AG09309 (cell line): ENCODE results near the gene LIMK2.
"Not testable (repeated sequence)": the region's sequence is repeated elsewhere in the genome, so short reads cannot be mapped to it uniquely, and the experiment has no call there.

ENCODE experiments used
- DNase-seq: peaks from one replicate; pipeline ENCODE4 v3.0.0-alpha.2; 2010; ENCODE audit warnings: low read depth
- H3K4me3 ChIP-seq: 2 replicates; pipeline ENCODE4 v1.5.1; 2011; ENCODE audit warnings: mild to moderate bottlenecking, low read depth, low read length, moderate library complexity; ENCODE audit not compliant: control insufficient read depth
- TF ChIP-seq, protein P1 (sequence below): IDR thresholded peaks from 2 replicates; pipeline ENCODE4 v1.5.1; 2011; ENCODE audit warnings: mild to moderate bottlenecking, low read depth, low read length, inconsistent platforms; ENCODE audit not compliant: insufficient read depth, control insufficient read depth; ENCODE audit errors: missing control alignments

The LIMK2 gene

GRCh38 chr22:31211862-31212730 is at the start of gene LIMK2:
Gene LIMK2, plus strand, starts transcription at chr22:31212298. Its CDS starts 111 bp downstream, at chr22:31212409.
- H3K4me3 ChIP-seq: peak within 1 kb of the TSS; percentile 81
- DNase-seq: no peak
- TF ChIP-seq, protein P1, sequence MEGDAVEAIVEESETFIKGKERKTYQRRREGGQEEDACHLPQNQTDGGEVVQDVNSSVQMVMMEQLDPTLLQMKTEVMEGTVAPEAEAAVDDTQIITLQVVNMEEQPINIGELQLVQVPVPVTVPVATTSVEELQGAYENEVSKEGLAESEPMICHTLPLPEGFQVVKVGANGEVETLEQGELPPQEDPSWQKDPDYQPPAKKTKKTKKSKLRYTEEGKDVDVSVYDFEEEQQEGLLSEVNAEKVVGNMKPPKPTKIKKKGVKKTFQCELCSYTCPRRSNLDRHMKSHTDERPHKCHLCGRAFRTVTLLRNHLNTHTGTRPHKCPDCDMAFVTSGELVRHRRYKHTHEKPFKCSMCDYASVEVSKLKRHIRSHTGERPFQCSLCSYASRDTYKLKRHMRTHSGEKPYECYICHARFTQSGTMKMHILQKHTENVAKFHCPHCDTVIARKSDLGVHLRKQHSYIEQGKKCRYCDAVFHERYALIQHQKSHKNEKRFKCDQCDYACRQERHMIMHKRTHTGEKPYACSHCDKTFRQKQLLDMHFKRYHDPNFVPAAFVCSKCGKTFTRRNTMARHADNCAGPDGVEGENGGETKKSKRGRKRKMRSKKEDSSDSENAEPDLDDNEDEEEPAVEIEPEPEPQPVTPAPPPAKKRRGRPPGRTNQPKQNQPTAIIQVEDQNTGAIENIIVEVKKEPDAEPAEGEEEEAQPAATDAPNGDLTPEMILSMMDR: peak; percentile 78

DNA sequence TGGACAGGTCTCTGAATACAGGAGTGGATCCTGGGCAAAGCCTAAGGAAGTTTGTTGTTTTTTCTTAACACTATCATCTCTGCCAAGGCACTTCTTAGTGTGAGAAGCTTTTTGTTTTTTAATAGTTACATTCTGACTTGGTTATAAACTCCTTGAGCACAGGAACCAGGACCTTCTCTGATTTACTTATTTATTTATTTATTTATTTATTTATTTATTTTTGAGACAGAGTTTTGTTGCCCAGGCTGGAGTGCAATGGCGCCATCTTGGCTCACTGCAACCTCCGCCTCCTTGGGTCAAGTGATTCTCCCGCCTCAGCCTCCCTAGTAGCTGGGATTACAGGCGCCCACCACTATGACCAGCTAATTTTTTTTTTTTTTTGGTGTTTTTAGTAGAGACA is 41.1 kb upstream of the LIMK2 start:
- DNase-seq: no peak
- H3K4me3 ChIP-seq: no peak overlapping the region
- TF ChIP-seq, protein P1: no peak

DNA sequence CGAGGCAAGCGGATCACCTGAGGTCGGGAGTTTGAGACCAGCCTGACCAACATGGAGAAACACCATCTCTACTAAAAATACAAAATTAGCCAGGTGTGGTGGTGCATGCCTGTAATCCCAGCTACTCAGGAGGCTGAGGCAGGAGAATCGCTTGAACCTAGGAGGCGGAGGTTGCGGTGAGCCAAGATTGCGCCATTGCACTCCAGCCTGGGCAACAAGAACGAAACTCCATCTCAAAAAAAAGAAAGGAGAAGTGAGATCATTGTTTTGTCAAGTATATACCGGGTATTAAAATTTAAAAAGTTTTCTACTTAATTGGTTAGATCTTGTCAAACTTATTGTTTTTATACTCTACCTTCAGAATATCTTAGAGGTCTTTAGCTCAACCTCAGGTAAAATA is 40.4 kb upstream of the LIMK2 start:
- not testable (repeated sequence) for H3K4me3 ChIP-seq, DNase-seq

- no peak overlapping the region for H3K4me3 ChIP-seq
- DNase-seq: peak; percentile 60
- TF ChIP-seq, protein P1: no peak
Measured at GRCh38 chr22:31173386-31174145, 38.5 kb upstream of the LIMK2 start.

DNA sequence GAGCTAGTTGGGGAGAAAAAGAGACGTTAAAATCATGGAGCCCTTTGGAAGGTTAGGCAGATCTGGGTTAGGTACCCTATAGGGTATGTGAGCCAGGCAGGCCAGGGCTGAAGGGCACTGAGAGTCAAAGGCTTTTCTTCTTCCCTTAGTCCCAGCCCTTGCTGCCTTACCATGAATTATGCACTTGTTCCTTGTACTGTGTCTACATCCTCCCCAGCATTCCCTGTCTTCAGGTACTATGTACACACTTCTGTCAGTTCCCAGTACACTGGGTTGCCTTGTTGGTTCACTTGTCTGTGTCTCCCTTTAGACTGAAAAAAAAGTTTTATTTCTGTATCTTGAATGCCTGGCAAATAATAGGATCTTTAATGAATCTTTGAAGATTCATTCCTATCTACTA is 35.2 kb upstream of the LIMK2 start:
- TF ChIP-seq, protein P1: no peak
- no peak for DNase-seq
- no peak overlapping the region for H3K4me3 ChIP-seq

GRCh38 chr22:31177420-31178162 is 34.5 kb upstream of the LIMK2 start:
- no peak overlapping the region for H3K4me3 ChIP-seq
- TF ChIP-seq, protein P1: peak; percentile 6
- peak; percentile 88 for DNase-seq
